CD4-positive, alpha-beta T cell treated with Interleukin-10 for 1 hour (primary cell): ENCODE data around the gene FCHSD2.
"Not testable (repeated sequence)": the region's sequence is repeated elsewhere in the genome, so short reads cannot be mapped to it uniquely, and the experiment has no call there.

ENCODE experiments used
- DNase-seq: peaks from one replicate; pipeline ENCODE4 v3.0.0-alpha.2; 2020

Gene FCHSD2

DNA sequence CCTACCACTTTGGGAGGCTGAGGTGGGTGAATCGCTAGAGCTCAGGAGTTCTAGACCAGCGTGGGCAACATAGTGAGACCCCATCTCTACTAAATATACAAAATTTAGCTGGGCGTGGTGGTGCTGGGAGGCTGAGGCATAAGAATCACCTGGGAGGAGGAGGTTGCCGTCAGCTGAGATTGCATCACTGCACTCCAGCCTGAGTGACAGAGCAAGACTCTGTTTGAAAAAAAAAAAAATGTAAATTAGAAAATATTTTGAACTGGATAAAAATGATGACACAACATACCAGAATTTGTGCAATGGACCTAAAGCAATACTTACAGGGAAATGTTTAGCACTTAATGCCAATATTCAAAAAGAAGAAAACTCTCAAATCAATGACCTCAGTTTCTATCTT is 281.5 kb downstream of the FCHSD2 start:
- no peak for DNase-seq

DNA sequence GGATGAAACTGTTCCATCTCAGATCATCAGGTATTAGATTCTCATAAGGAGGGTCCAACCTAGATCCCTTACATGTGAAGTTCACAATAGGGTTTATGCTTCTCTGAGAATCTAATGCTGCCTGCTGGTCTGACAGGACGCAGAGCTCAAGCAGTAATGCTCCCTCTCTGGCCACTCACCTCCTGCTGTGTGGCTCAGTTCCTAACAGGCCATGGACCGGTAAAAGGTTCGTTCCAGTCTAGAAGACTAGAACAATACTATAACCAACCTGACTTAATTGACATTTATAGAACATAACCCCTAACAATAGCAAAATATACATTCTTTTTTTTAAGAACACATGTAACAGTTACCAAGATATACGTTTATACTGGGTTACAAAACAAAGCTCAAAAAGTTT is 282.1 kb downstream of the FCHSD2 start:
- DNase-seq: no peak

DNA sequence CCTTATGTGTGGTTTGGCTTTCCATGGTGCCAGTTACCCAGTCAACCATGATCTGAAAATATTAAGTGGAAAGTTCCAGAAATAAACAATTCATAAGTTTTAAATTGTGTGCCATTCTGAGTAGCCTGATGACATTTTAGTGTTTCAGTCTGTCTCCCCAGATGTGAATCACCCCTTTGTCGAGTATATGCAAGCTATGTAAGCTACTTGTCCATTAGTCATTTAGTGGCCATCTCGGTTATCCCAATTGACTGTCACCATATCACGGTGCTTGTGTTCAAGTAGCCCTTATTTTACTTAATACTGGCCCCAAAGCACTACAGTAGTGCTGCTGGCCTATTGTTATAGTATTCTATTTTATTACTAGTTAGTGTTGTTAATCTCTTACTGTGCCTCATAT is 283.0 kb downstream of the FCHSD2 start:
- no peak for DNase-seq

DNA sequence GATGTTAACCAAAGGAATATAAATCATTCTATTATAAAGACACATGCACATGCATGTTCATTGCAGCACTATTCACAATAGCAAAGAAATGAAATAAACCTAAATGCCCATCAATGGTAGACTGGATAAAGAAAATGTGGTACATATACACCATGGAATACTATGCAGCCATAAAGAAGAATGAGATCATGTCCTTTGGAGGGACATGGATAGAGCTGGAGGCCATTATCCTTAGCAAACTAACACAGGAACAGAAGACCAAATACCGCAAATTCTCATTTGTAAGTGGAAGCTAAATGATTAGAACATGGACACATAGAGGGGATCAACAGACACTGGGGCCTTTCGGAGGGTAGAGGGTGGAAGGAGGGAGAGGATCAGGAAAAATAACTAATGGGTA is 283.9 kb downstream of the FCHSD2 start:
- DNase-seq: not testable (repeated sequence)

DNA sequence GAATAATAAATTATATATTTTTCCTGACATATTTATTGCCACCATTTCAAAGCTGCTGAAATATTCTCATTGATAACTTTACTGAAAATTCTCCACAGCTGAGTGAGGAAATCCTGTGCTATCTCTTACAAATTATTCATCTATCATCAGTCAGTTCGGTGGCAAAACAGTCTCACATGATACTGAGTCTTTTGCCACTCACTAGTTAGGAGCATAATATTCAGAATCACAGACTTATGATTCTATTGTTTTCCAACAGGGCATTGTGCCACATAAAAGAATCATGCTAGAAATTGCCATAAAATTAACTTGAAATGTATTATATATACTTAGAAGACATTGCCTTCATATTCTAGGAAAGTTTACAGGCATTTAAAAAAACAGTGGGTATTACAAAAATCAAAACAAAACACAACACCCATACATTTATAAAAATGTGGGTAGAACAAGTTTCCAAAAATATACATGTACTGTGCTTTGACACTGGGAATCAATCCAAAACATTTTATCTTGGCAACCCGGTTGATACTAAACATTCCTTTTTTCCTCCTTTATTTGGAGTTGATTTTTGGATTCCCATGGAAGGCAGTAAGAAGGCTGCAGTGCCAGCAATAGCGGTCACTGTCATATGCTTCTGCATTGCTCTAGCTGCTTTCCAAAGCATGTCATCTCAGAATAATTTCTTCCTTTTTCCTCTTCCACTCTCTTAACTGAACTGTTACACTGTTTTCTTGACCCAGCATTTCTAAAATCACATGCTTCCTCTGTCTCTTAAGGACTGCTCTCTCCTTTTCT is 285.4 kb downstream of the FCHSD2 start:
- DNase-seq: no peak

DNA sequence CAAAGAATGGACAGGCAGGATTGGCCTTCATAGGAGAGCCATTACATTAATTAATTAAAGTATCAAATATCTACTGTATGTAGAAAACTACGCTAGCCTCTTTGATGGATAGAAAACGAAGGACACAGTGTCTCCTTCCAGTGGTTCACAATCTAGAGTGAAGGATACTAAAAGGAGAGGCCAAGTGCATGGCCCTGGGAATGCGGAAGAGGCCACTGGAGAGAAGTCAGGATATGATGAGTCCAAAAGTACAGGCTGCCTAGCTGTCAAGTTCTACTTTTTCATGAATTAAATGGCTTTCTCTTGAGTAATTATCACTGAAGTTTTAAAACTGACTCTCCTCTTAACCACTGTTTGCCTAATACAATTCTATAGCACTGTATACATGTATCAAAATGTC is 286.1 kb downstream of the FCHSD2 start:
- DNase-seq: no peak

DNA sequence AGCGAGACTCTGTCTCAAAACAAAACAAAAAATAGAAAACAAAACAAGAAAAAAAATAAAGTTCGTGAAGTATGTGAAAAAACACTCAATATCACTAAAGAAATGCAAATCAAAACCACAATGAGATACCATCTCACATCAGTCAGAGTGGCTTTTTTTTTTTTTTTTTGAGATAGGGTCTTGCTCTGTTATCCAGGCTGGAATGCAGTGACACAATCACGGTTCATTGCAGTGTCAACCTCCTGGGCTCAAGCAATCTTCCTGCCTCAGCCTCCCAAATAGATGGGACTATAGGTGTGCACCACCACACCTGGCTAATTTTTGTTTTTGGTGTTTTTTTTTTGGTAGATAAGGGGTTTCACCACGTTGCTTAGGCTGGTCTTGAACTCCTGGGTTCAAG is 290.4 kb downstream of the FCHSD2 start:
- DNase-seq: no peak

DNA sequence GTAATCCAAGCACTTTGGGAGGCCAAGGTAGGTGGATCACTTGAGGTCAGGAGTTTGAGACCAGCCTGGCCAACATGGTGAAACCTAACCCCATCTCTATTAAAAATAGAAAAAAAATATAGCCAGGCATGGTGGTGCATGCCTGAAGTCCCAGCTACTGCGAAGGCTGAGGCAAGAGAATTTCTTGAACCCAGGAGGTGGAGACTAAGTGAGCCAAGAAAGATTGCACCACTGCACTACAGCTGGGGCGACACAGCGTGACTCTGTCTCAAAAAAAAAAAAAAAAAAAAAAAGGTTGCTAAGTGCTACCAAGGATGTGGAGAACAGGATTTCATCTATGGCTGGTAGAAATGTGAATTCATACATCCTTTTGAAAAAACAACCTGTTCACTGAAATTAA is 291.3 kb downstream of the FCHSD2 start:
- no peak for DNase-seq

DNA sequence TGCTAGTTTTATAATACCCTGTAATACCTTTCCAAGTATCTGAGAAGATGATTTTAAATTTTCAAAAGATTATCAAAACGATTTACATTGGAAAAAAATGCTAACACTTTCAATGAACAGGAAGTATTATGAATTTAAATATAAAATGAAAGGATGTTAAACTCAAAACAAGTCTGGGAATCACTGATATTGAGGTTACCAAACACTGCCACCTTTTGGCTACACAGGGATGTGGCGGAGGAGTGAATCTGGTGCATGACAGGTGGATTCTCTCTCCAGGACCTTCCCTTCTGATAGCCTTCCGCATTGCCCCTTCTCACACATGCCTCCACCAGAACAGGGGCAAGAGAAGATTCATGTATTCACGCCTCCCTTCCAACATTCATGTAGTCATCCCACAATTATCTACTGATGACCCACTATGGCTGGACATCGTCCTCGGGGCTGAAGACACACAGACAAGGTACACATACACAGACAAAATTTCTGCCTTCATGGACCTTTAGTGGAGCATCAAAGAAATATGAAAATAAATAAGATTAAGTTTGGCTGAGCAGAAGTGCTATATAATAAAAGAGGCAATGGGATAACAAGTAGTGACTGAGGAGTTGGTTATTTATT is 293.2 kb downstream of the FCHSD2 start:
- DNase-seq: peak; percentile 62

DNA sequence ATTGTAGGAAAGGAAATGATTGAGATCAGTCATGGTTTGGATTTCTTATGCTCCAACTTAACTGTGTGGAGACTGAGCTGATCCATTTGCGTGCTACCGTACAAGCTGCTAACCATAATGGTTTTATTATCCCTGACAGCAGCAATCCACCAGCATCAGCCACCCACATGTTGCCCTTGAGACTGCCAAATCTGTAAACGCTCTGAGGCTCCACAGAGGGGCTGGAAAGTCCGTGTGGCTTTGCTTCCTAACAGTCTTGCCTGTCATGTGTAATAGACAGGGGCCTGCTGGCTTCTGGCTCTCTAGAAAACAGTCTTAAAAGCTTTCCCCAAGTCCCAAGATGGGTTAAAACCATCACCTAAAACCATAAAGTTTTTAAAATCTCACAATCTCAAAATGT is 297.8 kb downstream of the FCHSD2 start:
- no peak for DNase-seq

DNA sequence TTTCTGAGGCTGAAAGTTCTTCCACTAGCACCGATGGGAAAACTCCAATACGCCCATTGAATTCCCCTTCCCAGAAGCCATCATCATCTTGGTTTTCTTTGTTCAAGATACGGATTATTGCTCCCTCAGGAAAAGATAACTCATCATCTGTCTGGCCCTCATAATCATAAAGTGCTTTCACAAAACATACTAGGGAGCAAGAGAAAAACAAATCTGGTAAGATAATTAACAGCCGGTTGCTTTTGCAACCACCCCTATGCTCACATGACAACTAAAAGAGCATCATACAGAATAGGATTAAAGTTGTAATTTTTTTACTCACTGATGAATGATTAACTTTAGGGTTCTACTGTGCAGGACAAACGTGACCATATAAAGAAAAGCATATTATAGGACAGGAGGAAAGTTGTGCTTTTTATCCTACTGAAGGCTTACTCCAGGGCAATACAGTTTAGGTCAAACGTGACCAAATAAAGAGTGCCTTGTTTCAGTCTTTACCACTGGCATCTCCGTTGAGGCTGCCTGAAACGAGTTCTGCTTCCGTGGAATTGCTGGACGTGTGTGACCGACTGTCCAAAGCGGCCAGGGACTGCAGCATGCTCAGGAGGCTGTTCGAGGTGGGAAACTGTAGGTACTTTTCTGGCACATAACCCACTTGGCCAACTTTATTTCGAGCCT is 299.3 kb downstream of the FCHSD2 start:
- no peak for DNase-seq

DNA sequence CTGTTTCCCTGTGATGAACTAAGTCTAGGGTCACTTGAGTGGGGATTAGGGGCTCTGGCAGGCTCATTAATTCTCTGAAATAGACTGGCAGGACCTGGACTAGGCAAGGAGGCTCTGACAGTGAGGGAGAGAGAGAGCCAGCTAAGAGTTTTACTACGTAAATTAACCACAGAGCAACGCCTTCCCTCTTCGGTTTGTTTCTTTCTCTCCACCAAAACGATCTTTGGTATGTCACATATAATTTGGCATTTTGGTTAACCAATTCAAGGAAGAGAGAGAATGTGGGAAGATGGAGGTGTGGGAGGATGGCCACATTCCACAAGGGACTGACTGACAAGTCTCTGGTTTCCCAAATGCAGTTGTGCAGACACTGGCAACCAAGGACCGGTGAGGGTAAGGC is 300.0 kb downstream of the FCHSD2 start:
- no peak for DNase-seq

DNA sequence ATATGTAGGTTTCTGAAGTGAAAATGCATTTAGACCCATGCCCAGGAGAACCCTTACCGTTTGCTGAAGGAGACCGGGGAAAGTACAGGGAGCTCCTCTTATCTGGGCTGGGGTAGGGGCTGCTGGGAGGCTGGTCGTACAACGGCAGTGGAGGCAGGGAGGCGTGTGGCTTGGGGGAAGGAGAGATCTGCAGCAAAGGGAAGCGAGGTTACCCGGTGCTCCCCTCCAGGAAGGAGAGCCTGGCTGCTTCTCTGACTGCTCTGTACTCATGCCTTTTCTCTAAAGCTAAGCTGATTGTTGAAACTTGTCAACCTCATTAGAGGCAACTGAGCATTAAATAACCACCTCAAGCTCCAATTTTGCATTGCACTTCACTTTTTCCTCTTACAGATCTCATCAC is 300.7 kb downstream of the FCHSD2 start:
- no peak for DNase-seq

DNA sequence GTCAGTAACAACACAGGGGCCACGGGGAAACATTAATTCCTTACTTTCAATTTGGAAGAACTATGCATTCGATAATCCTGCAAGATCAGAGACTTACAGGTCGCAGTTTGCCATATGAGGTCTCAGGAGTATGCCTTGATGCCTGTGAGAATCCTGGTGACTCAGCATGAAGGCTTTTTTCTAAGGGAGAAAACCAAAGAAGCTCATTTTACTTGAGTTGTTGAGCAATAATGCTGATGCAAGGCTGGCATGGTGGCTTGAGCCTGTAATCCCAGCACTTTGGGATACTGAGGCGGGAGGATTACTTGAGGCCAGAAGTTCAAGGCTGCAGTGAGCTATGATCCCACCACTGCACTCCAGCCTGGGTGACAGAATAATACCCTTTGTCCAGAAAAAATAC is 301.3 kb downstream of the FCHSD2 start:
- no peak for DNase-seq

DNA sequence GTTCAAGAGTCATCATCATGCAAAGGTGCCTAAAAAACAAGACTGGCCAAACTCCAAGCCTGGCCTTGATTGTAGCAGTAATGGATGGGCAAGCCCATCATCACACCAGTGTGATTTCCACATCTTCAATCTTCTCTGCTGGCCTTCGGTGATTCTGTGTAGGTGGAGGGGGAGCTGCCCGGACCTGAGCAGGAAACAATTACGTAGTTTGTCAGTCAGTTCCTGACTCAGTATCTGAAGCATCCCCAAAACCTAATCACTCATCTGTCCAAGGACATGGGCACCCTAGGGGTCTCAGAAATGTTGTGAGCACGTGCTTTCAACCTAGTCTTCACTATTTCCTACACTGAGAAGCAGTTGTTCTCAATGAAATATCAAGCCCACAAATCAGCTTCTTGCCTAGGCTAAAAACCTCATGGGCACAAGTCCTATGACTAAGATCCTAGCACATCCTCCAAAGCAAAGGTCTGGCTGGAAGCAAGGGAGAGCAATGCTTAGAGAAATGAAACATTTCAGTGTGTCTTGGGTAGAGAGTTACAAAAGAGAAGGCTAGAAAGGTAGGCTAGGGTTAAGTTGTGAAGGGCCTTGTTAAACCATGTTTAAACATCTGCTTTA is 303.3 kb downstream of the FCHSD2 start:
- no peak for DNase-seq

DNA sequence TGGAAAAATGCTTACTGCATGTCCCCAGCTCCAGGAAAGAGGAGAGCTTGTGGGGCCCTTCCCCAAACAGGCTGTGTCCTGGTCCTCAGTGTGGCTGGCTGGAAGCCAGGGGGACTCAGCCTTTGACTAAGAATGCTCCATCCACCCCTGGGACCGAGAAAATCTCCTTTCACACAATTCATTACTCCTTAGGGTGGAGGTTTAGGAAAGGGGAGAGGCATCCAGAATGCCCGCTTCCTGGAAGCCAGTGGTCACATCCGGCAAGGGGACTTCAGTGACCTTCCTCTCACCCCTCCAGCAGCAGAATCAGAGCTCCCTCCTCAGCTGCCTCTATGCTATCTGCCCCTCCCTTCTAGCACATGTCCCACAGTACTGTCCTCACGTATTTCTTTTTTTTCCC is 306.0 kb downstream of the FCHSD2 start:
- DNase-seq: no peak

DNA sequence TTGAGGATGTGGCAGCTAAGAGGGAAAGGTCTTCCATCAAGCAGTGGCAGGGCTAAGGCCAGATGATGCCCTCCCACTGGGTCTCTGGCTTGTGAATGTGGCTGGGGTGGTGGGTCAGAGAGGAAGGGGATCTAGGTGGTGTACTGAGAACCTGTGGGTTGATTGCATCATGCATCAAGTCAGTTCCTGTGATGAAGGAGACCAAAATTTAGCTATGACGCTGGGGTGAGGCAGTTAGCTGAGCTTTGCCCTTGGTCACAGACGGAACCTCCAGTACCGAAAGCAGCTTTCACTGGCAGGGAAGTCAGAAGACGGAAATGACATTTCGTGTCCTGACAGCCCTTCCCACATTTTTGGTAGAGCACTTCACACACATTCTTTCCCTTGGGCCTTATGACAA is 307.2 kb downstream of the FCHSD2 start:
- DNase-seq: no peak

DNA sequence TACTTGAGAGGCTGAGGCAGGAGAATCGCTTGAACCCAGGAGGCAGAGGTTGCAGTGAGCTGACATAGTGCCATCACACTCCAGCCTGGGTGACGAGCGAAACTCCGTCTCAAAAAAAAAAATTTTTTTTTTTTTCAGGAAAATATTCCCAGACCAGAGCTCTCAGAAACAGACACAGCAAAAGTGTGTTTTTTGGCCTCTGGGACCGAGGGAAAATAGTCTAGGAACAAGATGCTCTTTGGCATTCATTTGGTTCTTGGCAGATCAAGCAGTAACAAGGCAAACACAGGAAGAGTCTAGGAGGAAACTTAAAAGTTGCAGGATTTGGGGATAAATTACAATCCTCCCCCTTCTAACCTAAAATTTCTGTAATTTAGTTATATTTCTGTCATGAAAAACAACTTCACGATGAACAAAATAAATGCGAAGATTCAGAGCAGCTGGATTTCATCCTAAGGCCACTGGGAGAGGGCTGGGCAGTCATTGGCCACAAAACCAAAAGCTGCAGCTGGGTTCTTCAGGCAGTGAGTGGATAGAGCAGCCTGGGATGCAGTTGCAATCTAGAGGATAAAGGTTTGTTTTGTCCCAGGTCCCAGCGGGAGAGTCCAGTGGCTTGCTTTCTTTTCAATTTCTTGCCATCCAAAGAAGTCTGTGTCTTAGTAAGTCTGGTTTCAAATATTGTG is 308.2 kb downstream of the FCHSD2 start:
- DNase-seq: no peak

DNA sequence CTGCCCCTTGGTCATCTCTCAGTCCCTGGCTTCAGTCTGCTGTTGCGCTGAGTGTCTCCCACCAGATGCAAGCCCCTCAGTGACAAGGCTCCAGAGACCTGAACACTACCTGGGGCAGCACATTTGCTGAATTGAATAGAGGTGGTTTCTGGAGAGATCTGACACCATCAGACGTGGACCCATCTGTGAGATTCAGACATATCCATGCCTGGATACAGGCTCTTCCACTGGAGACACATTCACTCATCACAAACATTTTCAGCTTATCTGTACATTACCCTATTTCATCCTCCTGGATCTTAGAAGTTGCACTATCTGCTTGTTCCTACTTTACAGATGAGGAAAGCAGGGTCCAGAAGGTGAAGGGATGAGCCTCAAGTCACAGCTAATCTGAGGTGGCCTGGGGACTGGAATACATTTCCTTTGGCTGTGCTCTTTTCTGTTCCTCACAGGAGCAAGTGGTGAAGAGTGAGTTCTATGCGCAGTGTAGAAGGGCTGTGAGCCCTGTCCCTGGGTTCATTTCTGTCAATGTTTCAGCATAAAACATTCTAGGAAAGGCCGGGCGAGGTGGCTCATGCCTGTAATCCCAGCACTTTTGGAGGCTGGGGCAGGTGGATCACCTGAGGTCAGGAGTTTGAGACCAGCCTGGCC is 308.9 kb downstream of the FCHSD2 start:
- DNase-seq: no peak

DNA sequence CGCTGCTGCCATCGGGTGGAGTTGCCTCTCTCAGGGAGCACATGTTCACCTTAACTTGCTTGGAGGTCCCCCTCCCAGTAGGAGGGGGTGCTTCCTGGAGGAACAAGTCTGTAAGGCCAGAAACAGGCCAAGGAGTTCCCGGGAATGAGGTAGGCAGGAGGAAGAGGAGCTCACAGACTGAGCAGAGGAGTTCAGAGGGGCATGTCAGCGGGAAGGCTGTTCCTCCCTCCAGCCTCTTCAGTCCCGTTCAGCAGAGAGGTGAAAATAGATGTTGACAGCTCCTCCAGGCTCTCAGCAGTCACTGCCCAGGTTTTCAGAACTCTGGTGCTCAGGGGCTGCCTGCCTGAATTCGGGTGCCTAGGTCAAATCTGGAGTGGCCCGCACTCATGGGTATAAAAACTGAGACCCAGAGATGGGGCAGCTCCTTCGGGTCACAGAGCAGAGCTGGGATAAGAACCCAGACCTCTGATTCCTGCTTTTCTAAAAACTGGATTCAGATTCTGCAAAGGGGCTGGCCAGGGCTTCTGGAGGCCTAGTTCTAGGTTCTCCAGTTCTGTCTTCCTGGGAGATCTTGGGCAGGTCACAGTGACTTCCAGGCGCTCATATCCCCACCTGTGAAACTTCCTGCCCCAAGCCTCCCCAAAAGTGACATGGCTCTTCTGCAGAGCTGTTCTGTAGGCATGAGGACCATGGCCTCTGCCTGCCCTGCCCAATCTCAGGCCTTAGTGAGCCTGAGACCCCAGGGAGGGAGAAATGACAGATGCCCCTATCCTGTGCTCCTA is 309.6 kb downstream of the FCHSD2 start:
- no peak for DNase-seq

DNA sequence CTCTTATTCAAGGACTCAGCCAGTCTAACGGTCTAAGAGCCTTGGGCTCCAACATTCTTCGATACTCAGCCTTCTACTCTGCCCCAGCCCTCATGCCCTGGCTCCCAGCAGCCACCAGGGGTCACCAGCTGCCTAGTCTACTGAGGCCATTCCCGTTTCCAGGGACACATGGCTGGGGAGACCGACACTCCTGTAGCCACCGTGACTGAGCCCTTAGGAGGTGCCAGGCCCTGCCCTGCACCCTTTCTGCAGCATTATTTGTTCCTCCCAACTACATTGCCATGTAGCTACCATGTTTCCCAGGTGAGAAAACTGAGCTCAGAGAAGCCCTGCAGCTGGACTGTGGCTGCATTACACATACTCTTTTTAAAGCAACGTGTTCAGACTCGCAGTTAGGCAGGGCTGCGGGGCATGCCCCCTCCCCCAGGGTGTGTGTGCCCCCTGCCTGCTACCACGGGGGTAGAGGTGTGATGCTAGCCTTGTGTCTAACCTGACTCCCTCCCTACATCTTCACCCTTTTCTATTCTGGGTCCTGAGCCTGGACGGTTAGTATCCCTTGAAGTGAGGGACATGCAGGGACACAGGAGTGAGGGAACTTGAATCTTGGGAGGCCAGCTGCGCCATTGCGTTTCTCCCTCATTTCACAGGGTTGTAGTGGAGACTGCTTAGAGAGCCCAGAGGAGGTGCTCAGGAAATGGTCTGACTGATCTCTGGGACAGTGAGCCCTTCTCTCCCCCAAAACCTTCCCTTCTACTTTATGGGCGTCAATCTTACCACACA is 310.4 kb downstream of the FCHSD2 start:
- peak; percentile 62 for DNase-seq
